C4-2B (cell line): ENCODE data around the gene RAPGEF1.

Experiments
- H3K27ac ChIP-seq: fragments of 450-650 bp; 2 replicates; pipeline ENCODE4 v1.5.1; 2017
- ZFX ChIP-seq: fragments of 450-650 bp; IDR thresholded peaks from 2 replicates; pipeline ENCODE4 v1.6.1; 2017
- TF ChIP-seq, protein P1 (sequence below): fragments of 450-650 bp; conservative IDR thresholded peaks from 2 replicates; pipeline ENCODE4 v1.5.1; 2017; ENCODE audit warnings: mild to moderate bottlenecking

RAPGEF1 gene, protein sequence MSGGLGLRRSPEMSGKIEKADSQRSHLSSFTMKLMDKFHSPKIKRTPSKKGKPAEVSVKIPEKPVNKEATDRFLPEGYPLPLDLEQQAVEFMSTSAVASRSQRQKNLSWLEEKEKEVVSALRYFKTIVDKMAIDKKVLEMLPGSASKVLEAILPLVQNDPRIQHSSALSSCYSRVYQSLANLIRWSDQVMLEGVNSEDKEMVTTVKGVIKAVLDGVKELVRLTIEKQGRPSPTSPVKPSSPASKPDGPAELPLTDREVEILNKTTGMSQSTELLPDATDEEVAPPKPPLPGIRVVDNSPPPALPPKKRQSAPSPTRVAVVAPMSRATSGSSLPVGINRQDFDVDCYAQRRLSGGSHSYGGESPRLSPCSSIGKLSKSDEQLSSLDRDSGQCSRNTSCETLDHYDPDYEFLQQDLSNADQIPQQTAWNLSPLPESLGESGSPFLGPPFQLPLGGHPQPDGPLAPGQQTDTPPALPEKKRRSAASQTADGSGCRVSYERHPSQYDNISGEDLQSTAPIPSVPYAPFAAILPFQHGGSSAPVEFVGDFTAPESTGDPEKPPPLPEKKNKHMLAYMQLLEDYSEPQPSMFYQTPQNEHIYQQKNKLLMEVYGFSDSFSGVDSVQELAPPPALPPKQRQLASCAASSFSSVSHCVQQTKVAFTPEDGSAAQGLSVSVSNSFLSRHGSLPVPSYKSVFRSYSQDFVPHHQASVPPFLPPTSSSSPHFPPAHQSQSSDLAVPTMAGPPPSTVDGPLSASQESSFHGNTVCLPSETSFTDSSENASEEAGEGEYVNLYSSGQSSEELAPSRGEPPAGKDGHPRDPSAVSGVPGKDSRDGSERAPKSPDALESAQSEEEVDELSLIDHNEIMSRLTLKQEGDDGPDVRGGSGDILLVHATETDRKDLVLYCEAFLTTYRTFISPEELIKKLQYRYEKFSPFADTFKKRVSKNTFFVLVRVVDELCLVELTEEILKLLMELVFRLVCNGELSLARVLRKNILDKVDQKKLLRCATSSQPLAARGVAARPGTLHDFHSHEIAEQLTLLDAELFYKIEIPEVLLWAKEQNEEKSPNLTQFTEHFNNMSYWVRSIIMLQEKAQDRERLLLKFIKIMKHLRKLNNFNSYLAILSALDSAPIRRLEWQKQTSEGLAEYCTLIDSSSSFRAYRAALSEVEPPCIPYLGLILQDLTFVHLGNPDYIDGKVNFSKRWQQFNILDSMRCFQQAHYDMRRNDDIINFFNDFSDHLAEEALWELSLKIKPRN (N-terminal part only)

DNA sequence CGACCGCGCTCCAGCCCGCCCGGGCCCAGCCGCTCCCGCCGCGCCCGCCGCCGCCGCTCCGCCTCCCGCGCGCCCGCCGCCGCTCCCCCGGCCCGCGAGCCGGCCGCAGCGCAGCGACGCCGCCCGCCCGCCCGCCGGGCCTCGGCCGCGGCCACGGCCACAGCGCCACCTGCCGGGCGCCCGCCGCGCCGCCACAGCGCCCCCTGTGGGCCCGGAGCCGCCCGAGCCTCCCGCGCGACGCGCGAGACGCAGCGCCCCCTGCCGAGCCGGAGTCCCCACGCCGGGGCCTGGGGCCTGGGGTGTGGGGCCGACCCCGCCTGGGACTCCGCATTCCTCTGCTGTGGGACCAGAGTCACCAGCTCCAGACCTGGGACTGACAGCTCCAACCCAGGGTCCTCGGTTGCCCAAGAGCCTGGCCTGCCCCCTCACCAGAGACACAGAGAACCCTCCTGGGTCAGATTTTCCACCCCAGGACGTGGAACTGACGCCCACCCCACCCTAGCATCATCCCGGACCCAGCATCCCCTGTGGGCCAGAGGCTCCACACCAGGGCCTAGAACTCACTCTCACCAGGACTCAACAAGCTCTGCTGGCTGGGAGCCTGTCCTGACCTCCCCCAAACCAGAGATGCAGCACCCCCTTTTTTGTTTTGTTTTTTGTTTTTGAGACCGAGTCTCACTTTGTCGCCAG lies at the start of gene RAPGEF1:
Gene RAPGEF1 (minus strand): TSS at position 118 of the 690 bp plus-strand sequence. CDS start 246 bp downstream, outside the sequence.
- H3K27ac ChIP-seq: peak within 1 kb of the TSS; percentile 58
- no peak for TF ChIP-seq ZFX
- TF ChIP-seq, protein P1, sequence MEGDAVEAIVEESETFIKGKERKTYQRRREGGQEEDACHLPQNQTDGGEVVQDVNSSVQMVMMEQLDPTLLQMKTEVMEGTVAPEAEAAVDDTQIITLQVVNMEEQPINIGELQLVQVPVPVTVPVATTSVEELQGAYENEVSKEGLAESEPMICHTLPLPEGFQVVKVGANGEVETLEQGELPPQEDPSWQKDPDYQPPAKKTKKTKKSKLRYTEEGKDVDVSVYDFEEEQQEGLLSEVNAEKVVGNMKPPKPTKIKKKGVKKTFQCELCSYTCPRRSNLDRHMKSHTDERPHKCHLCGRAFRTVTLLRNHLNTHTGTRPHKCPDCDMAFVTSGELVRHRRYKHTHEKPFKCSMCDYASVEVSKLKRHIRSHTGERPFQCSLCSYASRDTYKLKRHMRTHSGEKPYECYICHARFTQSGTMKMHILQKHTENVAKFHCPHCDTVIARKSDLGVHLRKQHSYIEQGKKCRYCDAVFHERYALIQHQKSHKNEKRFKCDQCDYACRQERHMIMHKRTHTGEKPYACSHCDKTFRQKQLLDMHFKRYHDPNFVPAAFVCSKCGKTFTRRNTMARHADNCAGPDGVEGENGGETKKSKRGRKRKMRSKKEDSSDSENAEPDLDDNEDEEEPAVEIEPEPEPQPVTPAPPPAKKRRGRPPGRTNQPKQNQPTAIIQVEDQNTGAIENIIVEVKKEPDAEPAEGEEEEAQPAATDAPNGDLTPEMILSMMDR: peak; percentile 97

DNA sequence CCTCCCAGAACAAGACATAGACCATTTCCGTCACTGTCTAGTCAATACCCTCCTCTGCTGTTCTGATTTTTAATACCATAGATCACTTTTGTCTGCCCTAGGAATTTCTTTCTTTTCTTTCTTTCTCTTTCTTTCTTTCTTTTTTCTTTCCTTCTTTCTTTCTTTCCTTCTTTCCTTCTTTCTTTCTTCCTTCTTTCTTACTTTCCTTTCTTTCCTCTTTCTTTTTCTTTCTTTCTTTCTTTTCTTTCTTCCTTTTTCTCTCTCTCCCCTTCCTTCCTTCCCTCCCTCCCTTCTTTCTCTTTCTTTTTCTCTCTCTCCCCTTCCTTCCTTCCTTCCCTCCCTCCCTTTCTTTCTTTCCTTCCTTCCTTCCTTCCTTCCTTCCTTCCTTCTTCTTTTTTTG lies 49.0 kb upstream of the RAPGEF1 start:
- no peak overlapping the region for H3K27ac ChIP-seq
- TF ChIP-seq, protein P1: no peak
- TF ChIP-seq ZFX: no peak

DNA sequence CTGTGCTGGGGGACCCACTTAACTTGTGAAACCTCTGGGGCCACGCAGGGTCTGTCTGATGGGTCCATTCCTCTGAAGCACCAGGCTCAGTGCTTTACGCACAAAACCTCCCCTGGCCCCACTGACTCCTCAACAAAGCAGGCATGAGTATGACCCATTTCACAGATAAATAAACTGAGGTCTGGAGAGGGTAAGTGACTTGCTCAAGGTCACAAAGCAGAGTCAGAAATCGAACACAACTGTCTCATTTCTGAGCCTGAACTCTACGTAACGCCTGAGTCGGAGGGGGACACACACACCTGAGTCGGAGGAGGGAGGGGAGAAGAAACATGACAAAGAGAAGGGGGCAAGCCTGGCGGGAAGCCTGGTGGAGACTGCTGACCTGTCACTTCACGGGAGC lies 48.0 kb upstream of the RAPGEF1 start:
- no peak overlapping the region for H3K27ac ChIP-seq
- no peak for TF ChIP-seq ZFX
- TF ChIP-seq, protein P1: no peak

GRCh38 chr9:131784748-131785501 lies 45.0 kb upstream of the RAPGEF1 start:
- H3K27ac ChIP-seq: no peak overlapping the region
- no peak for TF ChIP-seq ZFX
- TF ChIP-seq, protein P1: no peak

DNA sequence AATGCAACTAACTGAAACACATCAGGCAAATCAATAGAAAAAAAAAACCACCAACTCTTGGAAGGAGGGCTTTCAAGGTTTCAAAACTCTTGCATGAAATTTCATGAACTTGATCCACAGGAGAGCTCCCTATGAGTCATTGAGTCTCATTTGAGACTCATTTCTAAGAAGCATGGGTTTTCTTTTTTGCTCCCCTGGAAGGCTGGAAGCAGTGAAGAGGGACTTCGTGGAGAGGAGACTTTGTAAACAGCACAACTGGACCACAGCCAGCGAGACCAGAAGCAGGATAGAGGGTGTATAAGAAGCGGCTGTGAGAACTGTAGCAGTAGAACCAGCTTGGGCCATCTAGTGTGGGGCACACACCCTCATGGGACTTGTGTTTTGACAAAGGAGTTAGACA lies 41.2 kb upstream of the RAPGEF1 start:
- TF ChIP-seq, protein P1: no peak
- TF ChIP-seq ZFX: no peak

DNA sequence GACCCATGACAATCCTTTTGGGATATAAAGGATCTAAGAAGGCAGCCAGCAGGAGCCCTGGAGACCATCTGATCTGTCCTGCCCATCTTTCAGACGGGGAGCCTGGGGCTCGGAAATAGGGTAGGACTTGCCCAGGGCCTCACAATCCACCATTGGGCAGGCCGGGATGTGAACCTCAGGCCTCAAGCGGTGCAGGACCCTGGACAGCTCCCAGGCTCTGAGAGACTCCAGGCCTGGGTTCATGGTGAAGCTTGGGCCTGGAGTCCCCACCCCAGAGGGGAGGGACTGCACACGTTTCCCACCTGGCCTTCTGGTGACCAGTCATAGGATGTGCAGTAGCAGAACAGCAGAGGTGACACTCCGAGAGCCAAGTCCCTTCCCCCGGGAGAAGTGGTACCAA lies 36.6 kb upstream of the RAPGEF1 start:
- H3K27ac ChIP-seq: no peak overlapping the region
- TF ChIP-seq, protein P1: no peak
- TF ChIP-seq ZFX: no peak

More for the DNA sequence above, 41.2 kb upstream of the RAPGEF1 start:
- no peak overlapping the region for H3K27ac ChIP-seq
